A549 (cell line): Measurements from ENCODE around the gene MFAP3L.

ENCODE experiments used
- BHLHE40 ChIP-seq: IDR thresholded peaks from 2 replicates; pipeline ENCODE4 v1.6.1; 2012; ENCODE audit warnings: low read depth, low read length, inconsistent platforms
- CTCF ChIP-seq: fragments of >200 bp; sonication (Bioruptor Twin); formaldehyde crosslinking; IDR thresholded peaks from 3 replicates; pipeline ENCODE4 v1.5.1; 2016
- EP300 ChIP-seq, 2 experiments: fragments of >200 bp; sonication (Bioruptor Twin); formaldehyde crosslinking; IDR thresholded peaks; 2 replicates in 1 of 2; 3 replicates in 1 of 2; pipeline ENCODE4 v1.6.1; 2016 to 2017
- FOSB ChIP-seq: fragments of 250-450 bp; sonication (Bioruptor Pico); IDR thresholded peaks from 2 replicates; pipeline ENCODE4 v1.5.0; 2020; ENCODE audit warnings: mild to moderate bottlenecking, moderate library complexity
- HEYL ChIP-seq: fragments of 250-450 bp; sonication (Bioruptor Pico); IDR thresholded peaks from 2 replicates; pipeline ENCODE4 v1.8.0; 2021; ENCODE audit warnings: mild to moderate bottlenecking, moderate library complexity
- HOXA7 ChIP-seq: fragments of 250-450 bp; sonication (Bioruptor Pico); IDR thresholded peaks from 2 replicates; pipeline ENCODE4 v1.5.0; 2020; ENCODE audit warnings: mild to moderate bottlenecking, moderate library complexity
- KDM1A ChIP-seq: fragments of 200-600 bp; sonication (generic); IDR thresholded peaks from 2 replicates; pipeline ENCODE4 v1.6.1; 2016; ENCODE audit warnings: low read depth, mild to moderate bottlenecking
- KDM5A ChIP-seq: fragments of 200-600 bp; sonication (generic); IDR thresholded peaks from 2 replicates; pipeline ENCODE4 v1.6.1; 2016; ENCODE audit warnings: antibody characterized with exemption, mild to moderate bottlenecking
- POLR2A ChIP-seq: IDR thresholded peaks from 2 replicates; pipeline ENCODE4 v1.6.1; 2012; ENCODE audit warnings: mild to moderate bottlenecking, low read length
- REST ChIP-seq: fragments of 200-600 bp; sonication (generic); IDR thresholded peaks from 2 replicates; pipeline ENCODE4 v1.6.1; 2016; ENCODE audit warnings: antibody characterized with exemption, mild to moderate bottlenecking, moderate library complexity
- RFX5 ChIP-seq: fragments of 450-650 bp; IDR thresholded peaks from 2 replicates; pipeline ENCODE4 v1.7.1; 2014; ENCODE audit warnings: antibody characterized with exemption, mild to moderate bottlenecking, moderate library complexity
- SMC3 ChIP-seq: fragments of >200 bp; sonication (Bioruptor Twin); formaldehyde crosslinking; IDR thresholded peaks from 3 replicates; pipeline ENCODE4 v1.6.1; 2018; ENCODE audit warnings: inconsistent platforms
- TP53 ChIP-seq: fragments of 250-450 bp; sonication (Bioruptor Pico); IDR thresholded peaks from 2 replicates; pipeline ENCODE4 v1.5.0; 2021; ENCODE audit warnings: mild to moderate bottlenecking, moderate library complexity
- USF2 ChIP-seq: fragments of 450-650 bp; IDR thresholded peaks from 2 replicates; pipeline ENCODE4 v1.6.1; 2014; ENCODE audit warnings: antibody characterized with exemption

- TF ChIP-seq CTCF: no peak
- TF ChIP-seq SMC3: no peak
- no peak for TF ChIP-seq POLR2A
- no peak for TF ChIP-seq RFX5
- TF ChIP-seq KDM5A: no peak
- TF ChIP-seq HEYL (CRISPR knock-in tag): no peak
- TF ChIP-seq REST: no peak
- no peak for TF ChIP-seq TP53
- no peak for TF ChIP-seq BHLHE40
- TF ChIP-seq EP300 (IDR thresholded peaks at IDR 0.05): no peak
- TF ChIP-seq KDM1A: no peak
- TF ChIP-seq HOXA7 (CRISPR knock-in tag): no peak
- TF ChIP-seq FOSB (CRISPR knock-in tag): no peak
- no peak for TF ChIP-seq USF2
These were observed 50.1 kb downstream of the MFAP3L start for GRCh38 chr4:169975838-169976796.
